Keratinocyte (primary cell): Measurements from ENCODE around the gene RICTOR.

Experiments
- CTCF ChIP-seq, 3 experiments: IDR thresholded peaks in 1 of 3; conservative IDR thresholded peaks in 1 of 3; optimal IDR thresholded peaks in 1 of 3; 2 replicates in 2 of 3; 3 replicates in 1 of 3; pipeline versions ENCODE3 to v1.5.1; 2011; ENCODE audit warnings: low read length in 3 of 3, mild to moderate bottlenecking in 3 of 3, moderate library complexity in 2 of 3, control low read depth in 1 of 3, inconsistent platforms in 1 of 3; ENCODE audit not compliant: insufficient read depth in 2 of 3; ENCODE audit errors: extremely low read depth in 1 of 3
- EZH2 ChIP-seq: IDR thresholded peaks from one replicate; pipeline ENCODE4 v1.6.1; 2012; ENCODE audit warnings: inconsistent platforms, mild to moderate bottlenecking, low read length, moderate library complexity

- TF ChIP-seq EZH2 (no peak), CTCF (optimal IDR thresholded peaks at IDR 0.05 in 1 of 3, IDR thresholded peaks at IDR 0.05 in 1 of 3, conservative IDR thresholded peaks at IDR 0.05 in 1 of 3; ENCODE audit: extremely low read depth in 1 of 3, insufficient read depth in 2 of 3, low read length in 3 of 3) (no peak)
These were observed 21.0 kb downstream of the RICTOR start for GRCh38 chr5:39053189-39053588.
